BE2C (cell line): ENCODE measurements around the gene PLXNC1.

ENCODE experiments used
- DNase-seq: peaks from one replicate; pipeline ENCODE4 v3.0.0-alpha.2; 2020
- H3K27me3 ChIP-seq: fragments of 250-450 bp; sonication (Bioruptor Pico); 2 replicates; pipeline ENCODE4 v1.5.1; 2020; ENCODE audit warnings: mild to moderate bottlenecking
- H3K36me3 ChIP-seq: fragments of 250-450 bp; sonication (Bioruptor Pico); 2 replicates; pipeline ENCODE4 v1.5.1; 2020; ENCODE audit warnings: mild to moderate bottlenecking
- H3K4me1 ChIP-seq: fragments of 250-450 bp; sonication (Bioruptor Pico); 2 replicates; pipeline ENCODE4 v1.5.1; 2020
- H3K4me3 ChIP-seq: 2 replicates; pipeline ENCODE4 v1.5.1; 2011; ENCODE audit warnings: low read depth, low read length
- H3K9me3 ChIP-seq: fragments of 250-450 bp; sonication (Bioruptor Pico); 2 replicates; pipeline ENCODE4 v1.5.1; 2020
- TF ChIP-seq, protein P1 (sequence below): IDR thresholded peaks from 2 replicates; pipeline ENCODE4 v1.5.1; 2012; ENCODE audit warnings: mild to moderate bottlenecking, low read depth, low read length

Gene PLXNC1

DNA sequence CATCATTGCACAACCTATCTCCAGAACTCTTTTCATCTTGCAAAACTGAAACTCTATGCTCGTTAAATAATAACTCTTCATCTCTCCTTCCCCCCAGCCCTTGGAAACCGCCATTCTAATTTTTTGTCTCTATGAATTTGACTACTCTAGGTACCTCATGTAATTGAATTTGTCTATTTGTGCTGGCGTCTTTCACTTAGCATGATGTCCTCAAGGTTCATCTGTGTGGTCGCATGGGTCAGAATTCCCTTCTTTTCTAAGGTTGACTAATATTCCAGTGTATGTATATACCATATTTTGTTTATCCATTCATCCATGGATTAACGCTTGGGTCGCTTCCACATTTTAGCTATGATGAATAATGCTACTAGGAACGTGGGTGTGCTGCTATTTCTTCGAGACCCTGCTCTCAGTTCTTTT, 80.1 kb downstream of the PLXNC1 start:
- Histone ChIP-seq H3K36me3 (no peaks in the 10 kb centered on the region), H3K27me3 (peaks cover 10% of the 10 kb centered on the region), H3K9me3 (no peaks in the 10 kb centered on the region), H3K4me1 (peaks cover 3% of the 10 kb centered on the region; the same call in 1 of the 2 replicates), H3K4me3 (no peak overlapping the region)
- TF ChIP-seq, protein P1, sequence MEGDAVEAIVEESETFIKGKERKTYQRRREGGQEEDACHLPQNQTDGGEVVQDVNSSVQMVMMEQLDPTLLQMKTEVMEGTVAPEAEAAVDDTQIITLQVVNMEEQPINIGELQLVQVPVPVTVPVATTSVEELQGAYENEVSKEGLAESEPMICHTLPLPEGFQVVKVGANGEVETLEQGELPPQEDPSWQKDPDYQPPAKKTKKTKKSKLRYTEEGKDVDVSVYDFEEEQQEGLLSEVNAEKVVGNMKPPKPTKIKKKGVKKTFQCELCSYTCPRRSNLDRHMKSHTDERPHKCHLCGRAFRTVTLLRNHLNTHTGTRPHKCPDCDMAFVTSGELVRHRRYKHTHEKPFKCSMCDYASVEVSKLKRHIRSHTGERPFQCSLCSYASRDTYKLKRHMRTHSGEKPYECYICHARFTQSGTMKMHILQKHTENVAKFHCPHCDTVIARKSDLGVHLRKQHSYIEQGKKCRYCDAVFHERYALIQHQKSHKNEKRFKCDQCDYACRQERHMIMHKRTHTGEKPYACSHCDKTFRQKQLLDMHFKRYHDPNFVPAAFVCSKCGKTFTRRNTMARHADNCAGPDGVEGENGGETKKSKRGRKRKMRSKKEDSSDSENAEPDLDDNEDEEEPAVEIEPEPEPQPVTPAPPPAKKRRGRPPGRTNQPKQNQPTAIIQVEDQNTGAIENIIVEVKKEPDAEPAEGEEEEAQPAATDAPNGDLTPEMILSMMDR = no peak
- no peak for DNase-seq

DNA sequence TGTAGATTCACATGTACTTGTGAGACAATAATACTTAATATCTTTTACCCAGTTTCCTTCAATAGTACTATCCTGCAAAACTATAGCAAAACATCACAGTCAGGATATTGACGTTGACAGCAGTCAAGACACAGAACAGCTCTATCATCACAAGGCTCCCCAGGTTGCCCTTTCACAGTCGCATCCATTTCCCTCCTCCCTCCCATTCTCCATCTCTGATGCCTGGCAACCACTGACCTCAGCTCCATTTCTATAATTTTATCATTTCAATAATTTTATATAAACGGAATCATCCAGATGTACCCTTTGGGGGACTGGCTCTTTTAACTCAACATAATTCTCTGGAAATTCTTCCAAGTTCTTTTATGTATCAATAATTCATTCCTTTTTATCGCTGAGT, 81.5 kb downstream of the PLXNC1 start:
- Histone ChIP-seq H3K27me3 (peaks cover 10% of the 10 kb centered on the region), H3K9me3 (no peaks in the 10 kb centered on the region), H3K4me3 (no peak overlapping the region), H3K36me3 (no peaks in the 10 kb centered on the region), H3K4me1 (peaks cover 3% of the 10 kb centered on the region; the same call in 1 of the 2 replicates)
- TF ChIP-seq, protein P1 = no peak
- DNase-seq = no peak

DNA sequence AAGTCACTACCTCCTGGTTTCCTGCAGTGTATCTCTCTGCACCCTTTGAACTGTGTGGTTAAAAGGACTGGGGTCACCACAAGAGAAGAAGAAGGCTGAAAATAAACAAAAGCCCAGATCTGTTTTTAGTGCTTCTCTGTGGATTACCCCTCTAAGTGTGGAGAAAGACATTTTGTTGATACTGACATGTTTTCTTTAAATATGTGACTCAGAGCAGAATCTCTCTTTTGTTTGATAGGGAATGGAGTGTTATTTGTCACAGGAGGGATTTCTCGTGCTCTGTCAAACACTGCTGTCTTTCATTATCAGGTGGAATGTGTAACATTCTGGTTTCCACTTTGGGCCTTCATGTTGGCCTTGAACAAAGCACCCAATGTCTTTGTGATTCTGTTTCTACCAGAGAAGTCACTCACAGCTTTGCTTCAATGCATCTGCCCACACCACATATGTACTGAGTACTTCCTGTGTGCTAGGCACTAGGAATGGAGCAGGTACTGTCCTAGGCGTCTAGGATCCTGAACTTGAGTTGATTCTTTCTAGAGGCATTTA, 82.1 kb downstream of the PLXNC1 start:
- no peak for DNase-seq
- Histone ChIP-seq H3K9me3 (no peaks in the 10 kb centered on the region), H3K27me3 (peaks cover 10% of the 10 kb centered on the region), H3K4me3 (no peak overlapping the region), H3K36me3 (no peaks in the 10 kb centered on the region), H3K4me1 (peaks cover 3% of the 10 kb centered on the region; the same call in 1 of the 2 replicates)
- TF ChIP-seq, protein P1 = no peak

DNA sequence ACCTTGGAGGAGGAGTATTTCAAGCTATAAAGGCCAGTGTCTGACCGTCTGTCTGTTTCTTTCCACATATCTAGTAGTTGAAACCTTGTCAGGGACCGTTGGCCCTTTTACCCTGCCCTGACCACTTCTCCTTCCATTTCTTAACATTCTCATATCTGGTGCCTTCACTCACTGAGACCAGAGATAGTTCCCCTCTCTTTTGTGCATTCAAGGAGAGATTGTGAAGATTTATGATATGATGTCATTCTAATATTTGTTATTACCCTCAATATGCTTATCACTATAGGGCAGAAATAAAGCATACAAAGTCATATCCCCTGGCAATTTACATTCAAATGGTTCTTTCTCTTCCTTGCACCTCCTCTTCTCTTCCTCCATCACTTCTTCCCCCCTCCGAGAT, 83.3 kb downstream of the PLXNC1 start:
- Histone ChIP-seq H3K9me3 (no peaks in the 10 kb centered on the region), H3K4me3 (no peak overlapping the region), H3K27me3 (peaks cover 10% of the 10 kb centered on the region), H3K4me1 (no peaks in the 10 kb centered on the region), H3K36me3 (no peaks in the 10 kb centered on the region)
- no peak for DNase-seq
- TF ChIP-seq, protein P1 = no peak

DNA sequence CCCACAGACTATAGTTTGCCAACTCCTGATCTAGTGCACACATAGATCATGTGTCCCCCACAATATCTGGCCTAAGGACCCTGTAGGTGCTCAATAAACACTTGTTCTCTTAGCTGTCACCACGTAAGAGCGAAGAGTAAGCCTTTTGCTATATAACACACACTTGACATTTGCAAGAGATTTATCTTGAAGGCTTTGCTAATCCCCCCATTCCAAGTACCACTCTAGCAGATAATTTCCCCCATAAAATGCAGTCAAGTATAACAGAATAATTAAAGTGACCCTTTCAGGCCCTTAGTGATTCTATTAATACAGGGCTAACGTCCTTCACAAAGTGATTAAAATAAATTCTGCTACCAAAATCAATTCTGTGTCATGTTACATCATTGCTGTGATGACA, 87.5 kb downstream of the PLXNC1 start:
- H3K36me3 ChIP-seq = no peaks in the 10 kb centered on the region
- DNase-seq = no peak

More for the DNA sequence above, 87.5 kb downstream of the PLXNC1 start:
- TF ChIP-seq, protein P1 = no peak
- Histone ChIP-seq H3K27me3 (no peaks in the 10 kb centered on the region), H3K9me3 (no peaks in the 10 kb centered on the region), H3K4me1 (no peaks in the 10 kb centered on the region; the same call in 1 of the 2 replicates), H3K4me3 (no peak overlapping the region)
